ENCODE measurements around the gene IL23A.

DNA sequence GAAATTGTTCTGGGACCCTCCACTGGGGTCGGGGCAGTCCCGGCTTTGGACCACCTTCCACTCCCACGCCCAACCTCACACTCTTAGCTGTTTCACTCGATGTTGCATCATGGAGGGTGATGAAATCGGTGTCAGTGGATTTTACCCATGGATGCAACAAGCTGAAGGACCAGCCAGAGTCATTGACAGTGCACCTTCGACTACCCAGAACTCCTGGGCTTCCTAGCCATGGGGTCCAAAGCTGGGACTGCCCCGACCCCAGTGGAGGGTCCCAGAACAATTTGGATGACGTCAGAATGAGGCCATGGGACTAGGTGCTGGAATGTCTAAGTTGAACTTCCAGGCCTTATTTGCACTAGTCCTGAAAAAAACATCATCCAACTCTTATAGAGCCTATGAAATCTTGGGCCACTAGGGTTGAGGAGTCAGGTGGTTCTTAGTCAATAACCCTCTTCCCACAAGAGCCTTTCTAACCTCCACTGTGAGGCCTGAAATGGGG lies 882 bp upstream of the IL23A start:
- TF ChIP-seq CTCF (conservative IDR thresholded peaks at IDR 0.05 in 1 of 2, IDR thresholded peaks at IDR 0.05 in 1 of 2; ENCODE audit: extremely low read depth in 1 of 2, insufficient read depth in 1 of 2, low read depth in 1 of 2, low read length in 2 of 2) (no peak), EZH2 (IDR thresholded peaks at IDR 0.05; ENCODE audit: borderline replicate concordance, low read length) (no peak)
